K562 (cell line): ENCODE results near the gene BCL2L13. TPM values are rescaled to one million over a fixed set of nuclear protein-coding genes. Genes with fewer than 3 reads are reported as not detected.

Experiments used
- ATAC-seq: fragments of 200-7000 bp; cut with Tn5 transposase; 3 replicates; pipeline ENCODE4 v1.9.1; 2020; ENCODE audit warnings: moderate library complexity
- BruUV-seq: library from RNA; stranded (reverse); fragments of 400-500 nt; replicated peaks from 2 replicates; lab custom pipeline; 2021; lab: Mats Ljungman, UMichigan
- CTCF ChIA-PET: fragments of 300-600 bp; formaldehyde crosslinking; extraction: SDS; loops from one replicate; lab custom pipeline; 2021; ENCODE audit warnings: low intra/inter-chr PET ratio; lab: Yijun Ruan, JAX
- POLR2A ChIA-PET: fragments of 300-600, 350-650 bp; sonication (Branson Sonifier 250); formaldehyde crosslinking; extraction: SDS; loops from one replicate; lab custom pipeline; 2021; ENCODE audit warnings: antibody characterized with exemption, inconsistent platforms; lab: Yijun Ruan, JAX
- DNase-seq, 4 experiments: peaks; one replicate each; pipeline versions ENCODE4 v3.0.0 to v3.0.0-alpha.2; 2011 to 2018; ENCODE audit warnings: low spot score in 3 of 4, mixed read lengths in 3 of 4; ENCODE audit errors: extremely low read depth in 1 of 4
- FAIRE-seq: peaks from 2 replicates; lab custom pipeline; 2011; peaks lifted over from hg19 to GRCh38; lab: Jason Lieb, UNC
- H2AFZ ChIP-seq: 2 replicates; pipeline ENCODE4 v1.6.0; 2011; ENCODE audit warnings: low read depth, low read length, control low read depth, inconsistent platforms
- H3K27ac ChIP-seq: fragments of 200-600 bp; 3 replicates; pipeline ENCODE4 v1.8.0; 2011; ENCODE audit warnings: low read depth, mild to moderate bottlenecking, control low read depth, inconsistent platforms, low read length, moderate library complexity, mixed read lengths; ENCODE audit errors: extremely low read depth
- H3K27me3 ChIP-seq, 2 experiments: fragments of 300-600 bp in 1 of 2; 2 replicates in 1 of 2; 3 replicates in 1 of 2; pipeline versions ENCODE4 v1.6.0 to v1.8.0; 2011; ENCODE audit warnings: inconsistent platforms in 2 of 2, low read length in 2 of 2, mild to moderate bottlenecking in 1 of 2, mixed read lengths in 1 of 2, moderate library complexity in 1 of 2; ENCODE audit not compliant: control insufficient read depth in 2 of 2, insufficient read depth in 2 of 2
- H3K36me3 ChIP-seq: fragments of 300-600 bp; 3 replicates; pipeline ENCODE4 v1.8.0; 2011; ENCODE audit warnings: mild to moderate bottlenecking, low read length, inconsistent platforms; ENCODE audit not compliant: control insufficient read depth, insufficient read depth
- H3K4me1 ChIP-seq, 2 experiments: fragments of 200-600 bp in 1 of 2; replicated peaks in 1 of 2; 2 replicates in 1 of 2; 3 replicates in 1 of 2; pipeline versions ENCODE4 v1.5.1 to v1.8.0; 2011; ENCODE audit warnings: inconsistent platforms in 2 of 2, low read length in 2 of 2, mild to moderate bottlenecking in 1 of 2, mixed read lengths in 1 of 2, moderate library complexity in 1 of 2; ENCODE audit not compliant: control insufficient read depth in 2 of 2, insufficient read depth in 2 of 2
- H3K4me2 ChIP-seq: 2 replicates; pipeline ENCODE4 v1.6.1; 2011; ENCODE audit warnings: low read length, control low read depth, inconsistent platforms, mixed read lengths; ENCODE audit not compliant: insufficient read depth
- H3K4me3 ChIP-seq: fragments of 200-600 bp; sonication (generic), shearing (Covaris generic); 2 replicates; pipeline ENCODE4 v1.5.1; 2016; ENCODE audit warnings: control low read depth, inconsistent platforms
- H3K79me2 ChIP-seq: fragments of 200-600 bp; 3 replicates; pipeline ENCODE4 v1.8.0; 2011; ENCODE audit warnings: low read length, inconsistent platforms; ENCODE audit not compliant: control insufficient read depth, insufficient read depth
- H3K9ac ChIP-seq, 2 experiments: 2 replicates each; pipeline versions ENCODE4 v1.6.0 to v1.6.1; 2011; ENCODE audit warnings: low read depth in 2 of 2, low read length in 2 of 2, control low read depth in 1 of 2, inconsistent platforms in 1 of 2, mild to moderate bottlenecking in 1 of 2, mixed read lengths in 1 of 2; ENCODE audit not compliant: insufficient read depth in 1 of 2
- H3K9me1 ChIP-seq: one replicate; pipeline ENCODE4 v1.6.0; 2011; ENCODE audit warnings: inconsistent platforms, mild to moderate bottlenecking, low read length, moderate library complexity; ENCODE audit not compliant: control insufficient read depth, insufficient read depth
- H3K9me3 ChIP-seq: replicated peaks from 2 replicates; pipeline ENCODE4 v1.5.1; 2011; ENCODE audit warnings: low read depth, low read length, inconsistent platforms; ENCODE audit not compliant: control insufficient read depth, insufficient read depth
- H4K20me1 ChIP-seq: replicated peaks from 2 replicates; pipeline ENCODE4 v1.6.1; 2011; ENCODE audit warnings: low read length, inconsistent platforms, mixed read lengths; ENCODE audit not compliant: control insufficient read depth, insufficient read depth
- PTTG1 ChIP-seq: fragments of 450-650 bp; IDR thresholded peaks from 2 replicates; pipeline ENCODE4 v1.6.1; 2016; ENCODE audit warnings: low read depth, mild to moderate bottlenecking, missing genetic modification characterization, missing compliant biosample characterization
- U2AF2 ChIP-seq: fragments of 200-400 bp; formaldehyde crosslinking; optimal IDR thresholded peaks from 2 replicates; pipeline ENCODE3; 2017; ENCODE audit warnings: low read depth, mild to moderate bottlenecking, low read length
- ZC3H4 ChIP-seq: sonication (generic); formaldehyde crosslinking; IDR thresholded peaks from 2 replicates; pipeline ENCODE4 v1.9.0; 2021; ENCODE audit warnings: missing genetic modification reagents, borderline replicate concordance
- ZNF316 ChIP-seq: fragments of 450-650 bp; IDR thresholded peaks from 2 replicates; pipeline ENCODE4 v1.6.1; 2016
- WGBS: fragments of 100-300 bp; shearing (Covaris generic); methylation state at CpG from one replicate; pipeline ENCODE4 v1.1.6; 2016; ENCODE audit warnings: low coverage, mixed read lengths; ENCODE audit not compliant: insufficient coverage; ENCODE audit errors: missing lambda C conversion rate; 5-methylcytosine and 5-hydroxymethylcytosine counted together
- in situ Hi-C: fragments of 300-500 bp; cut with MboI; formaldehyde crosslinking; loops from 4 replicates; pipeline ENCODE4 v1.15.0; 2018; ENCODE audit warnings: inconsistent platforms, mixed read lengths
- intact Hi-C: fragments of 100-400 bp; cut with micrococcal nuclease; formaldehyde crosslinking; loops from 2 replicates; pipeline ENCODE4 v1.14.2; 2022
- polyA plus RNA-seq, 8 experiments: library from polyadenylated mRNA; depleted of rRNA in 4 of 8; stranded (reverse) in 5 of 8; unstranded in 3 of 8; fragments of >200 nt; fragmentation: Nextera tagmentation in 2 of 8; fragmentation: Illumina TruSeq in 1 of 8; extraction: Ambion mirVana in 2 of 8; extraction: Trizol in 1 of 8; gene quantifications; 2 replicates each; pipeline versions ENCODE4 v1.2.1 to v1.2.3, GENCODE V29; 2011 to 2014; ENCODE audit warnings: inconsistent platforms in 1 of 8, missing spikeins in 1 of 8
- total RNA-seq, 7 experiments: library from RNA; depleted of rRNA in 6 of 7; stranded (reverse); fragments of >200 nt in 6 of 7; fragmentation: Illumina TruSeq in 2 of 7; extraction: Trizol in 2 of 7; gene quantifications; 2 replicates each; pipeline versions ENCODE4 v1.2.1 to v1.2.3, GENCODE V29; 2011 to 2021; ENCODE audit warnings: low replicate concordance in 1 of 7
- TF ChIP-seq, protein P1 (sequence below), 2 experiments: IDR thresholded peaks; 2 replicates each; pipeline ENCODE4 v1.6.1; 2012; ENCODE audit warnings: improper control_type of control experiment in 2 of 2, low read depth in 2 of 2, low read length in 2 of 2, borderline replicate concordance in 1 of 2
- TF ChIP-seq, protein P2 (sequence below): fragments of 150-350 bp; conservative IDR thresholded peaks from 2 replicates; pipeline ENCODE4 v1.6.1; 2014; ENCODE audit warnings: low read length

BCL2L13 gene
- total and polyA plus RNA-seq, 9 of the 15 experiments (the other 6 are each of a cell fraction or from before 2014, with no cell fraction given), result 41.5 to 63.4 (median 56.5) TPM

DNA sequence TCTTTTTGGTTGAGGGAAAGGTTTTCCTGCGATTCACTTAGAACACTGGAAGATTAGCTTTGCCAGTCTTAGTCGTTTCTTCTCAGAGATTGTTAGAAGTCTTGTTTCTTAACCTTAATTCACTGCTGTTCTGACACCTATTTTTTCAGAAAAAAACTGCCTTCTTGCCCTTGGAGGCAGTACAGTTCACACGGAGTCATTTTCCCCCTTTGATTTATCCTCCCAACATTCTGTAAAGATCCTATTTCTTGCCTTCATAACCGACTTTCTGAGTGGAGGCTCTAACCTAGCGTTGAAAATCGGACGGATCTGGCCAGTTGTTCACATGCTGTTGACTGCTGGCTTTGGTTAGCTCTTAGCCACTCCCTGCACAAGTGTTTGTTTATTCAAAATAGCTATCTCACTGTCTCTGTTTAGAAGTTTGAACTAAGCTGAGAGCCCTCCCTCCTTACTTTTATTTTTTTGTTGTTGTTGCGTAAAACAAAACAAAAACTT is 737 bp downstream of the BCL2L13 start (continued):
- TF ChIP-seq, protein P1, sequence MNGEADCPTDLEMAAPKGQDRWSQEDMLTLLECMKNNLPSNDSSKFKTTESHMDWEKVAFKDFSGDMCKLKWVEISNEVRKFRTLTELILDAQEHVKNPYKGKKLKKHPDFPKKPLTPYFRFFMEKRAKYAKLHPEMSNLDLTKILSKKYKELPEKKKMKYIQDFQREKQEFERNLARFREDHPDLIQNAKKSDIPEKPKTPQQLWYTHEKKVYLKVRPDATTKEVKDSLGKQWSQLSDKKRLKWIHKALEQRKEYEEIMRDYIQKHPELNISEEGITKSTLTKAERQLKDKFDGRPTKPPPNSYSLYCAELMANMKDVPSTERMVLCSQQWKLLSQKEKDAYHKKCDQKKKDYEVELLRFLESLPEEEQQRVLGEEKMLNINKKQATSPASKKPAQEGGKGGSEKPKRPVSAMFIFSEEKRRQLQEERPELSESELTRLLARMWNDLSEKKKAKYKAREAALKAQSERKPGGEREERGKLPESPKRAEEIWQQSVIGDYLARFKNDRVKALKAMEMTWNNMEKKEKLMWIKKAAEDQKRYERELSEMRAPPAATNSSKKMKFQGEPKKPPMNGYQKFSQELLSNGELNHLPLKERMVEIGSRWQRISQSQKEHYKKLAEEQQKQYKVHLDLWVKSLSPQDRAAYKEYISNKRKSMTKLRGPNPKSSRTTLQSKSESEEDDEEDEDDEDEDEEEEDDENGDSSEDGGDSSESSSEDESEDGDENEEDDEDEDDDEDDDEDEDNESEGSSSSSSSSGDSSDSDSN (IDR thresholded peaks at IDR 0.05; ENCODE audit: borderline replicate concordance in 1 of 2, low read depth in 2 of 2, low read length in 2 of 2), result 0 out of 4 replicates have a peak, but pooled peaks of 1 of the 2 experiments have one; percentile 19
- TF ChIP-seq ZC3H4 (CRISPR knock-in tag), result 0 out of 2 replicates have a peak, but pooled peaks have one; percentile 4

DNA sequence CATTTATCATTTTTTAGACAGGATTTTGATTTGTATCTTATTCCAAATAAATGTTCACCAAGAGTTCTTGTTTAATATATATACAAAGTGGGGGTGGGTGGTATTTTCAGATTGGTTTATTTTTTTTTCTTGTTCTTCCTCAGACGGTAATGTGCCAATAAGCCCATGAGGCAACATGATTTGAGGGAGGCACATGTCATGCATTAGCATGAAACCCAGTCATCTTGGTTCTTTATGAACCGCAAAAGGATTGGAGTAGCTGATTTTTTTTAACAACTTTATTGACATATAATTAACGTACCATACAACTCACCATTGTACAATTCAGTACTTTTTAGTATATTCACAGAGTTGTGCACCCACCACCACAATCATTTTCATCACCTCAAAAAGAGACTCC is 2.7 kb downstream of the BCL2L13 start:
- Histone ChIP-seq H3K9ac (no peak overlapping the region), H3K4me3 (no peak overlapping the region), H3K27ac (no peak overlapping the region), H3K9me1 (no peaks in the 10 kb centered on the region), H3K79me2 (peaks cover 70% of the 10 kb centered on the region), H4K20me1 (no peaks in the 10 kb centered on the region), H3K4me2 (no peak overlapping the region), H3K9me3 (no peaks in the 10 kb centered on the region), H3K27me3 (no peaks in the 10 kb centered on the region), H2AFZ (no peak overlapping the region), H3K4me1 (peaks cover 7 to 12% of the 10 kb centered on the region in 2 experiments; a peak in 3 of 5 replicates), H3K36me3 (peaks cover 28% of the 10 kb centered on the region)
- CTCF ChIA-PET, result no interaction called here
- intact Hi-C loops, result no loop called here
- TSS peak; percentile 16 for BruUV-seq
- 75% methylated on average over 3 of the region's 3 CpGs for WGBS
- ATAC-seq, result no peak
- FAIRE-seq, result no peak
- in situ Hi-C loops, result no loop called here
- POLR2A ChIA-PET, result interaction anchor here (1.0 to 2.9 kb wide), 3 partner anchors 9 to 20 kb away, joined by 3 to 29 read pairs (median 4); no protein-coding TSS in a partner anchor
- no peak for DNase-seq
- TF ChIP-seq ZNF316 (no peak), U2AF2 (no peak), PTTG1 (tag) (no peak)
- TF ChIP-seq, protein P2, sequence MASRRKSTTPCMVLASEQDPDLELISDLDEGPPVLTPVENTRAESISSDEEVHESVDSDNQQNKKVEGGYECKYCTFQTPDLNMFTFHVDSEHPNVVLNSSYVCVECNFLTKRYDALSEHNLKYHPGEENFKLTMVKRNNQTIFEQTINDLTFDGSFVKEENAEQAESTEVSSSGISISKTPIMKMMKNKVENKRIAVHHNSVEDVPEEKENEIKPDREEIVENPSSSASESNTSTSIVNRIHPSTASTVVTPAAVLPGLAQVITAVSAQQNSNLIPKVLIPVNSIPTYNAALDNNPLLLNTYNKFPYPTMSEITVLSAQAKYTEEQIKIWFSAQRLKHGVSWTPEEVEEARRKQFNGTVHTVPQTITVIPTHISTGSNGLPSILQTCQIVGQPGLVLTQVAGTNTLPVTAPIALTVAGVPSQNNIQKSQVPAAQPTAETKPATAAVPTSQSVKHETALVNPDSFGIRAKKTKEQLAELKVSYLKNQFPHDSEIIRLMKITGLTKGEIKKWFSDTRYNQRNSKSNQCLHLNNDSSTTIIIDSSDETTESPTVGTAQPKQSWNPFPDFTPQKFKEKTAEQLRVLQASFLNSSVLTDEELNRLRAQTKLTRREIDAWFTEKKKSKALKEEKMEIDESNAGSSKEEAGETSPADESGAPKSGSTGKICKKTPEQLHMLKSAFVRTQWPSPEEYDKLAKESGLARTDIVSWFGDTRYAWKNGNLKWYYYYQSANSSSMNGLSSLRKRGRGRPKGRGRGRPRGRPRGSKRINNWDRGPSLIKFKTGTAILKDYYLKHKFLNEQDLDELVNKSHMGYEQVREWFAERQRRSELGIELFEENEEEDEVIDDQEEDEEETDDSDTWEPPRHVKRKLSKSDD, result no peak
